IPS-20b (cell line): ENCODE measurements around the gene CELF3.

Experiments used
- H3K27ac ChIP-seq: one replicate; pipeline ENCODE4 v1.5.1; 2013; ENCODE audit warnings: low read length
- H3K27me3 ChIP-seq: 2 replicates; pipeline ENCODE4 v1.6.1; 2013; ENCODE audit warnings: mild to moderate bottlenecking, low read length, inconsistent platforms; ENCODE audit not compliant: insufficient read depth
- H3K36me3 ChIP-seq: 2 replicates; pipeline ENCODE4 v1.6.1; 2013; ENCODE audit warnings: low read depth, mild to moderate bottlenecking, inconsistent platforms, low read length, moderate library complexity; ENCODE audit not compliant: insufficient read depth
- H3K4me1 ChIP-seq: 2 replicates; pipeline ENCODE4 v1.6.1; 2013; ENCODE audit warnings: mild to moderate bottlenecking, control low read depth, inconsistent platforms, low read length, moderate library complexity; ENCODE audit not compliant: insufficient read depth
- H3K4me3 ChIP-seq: 2 replicates; pipeline ENCODE4 v1.5.1; 2013; ENCODE audit warnings: mild to moderate bottlenecking, low read length, inconsistent platforms
- H3K9ac ChIP-seq: 2 replicates; pipeline ENCODE4 v1.6.1; 2013; ENCODE audit warnings: low read depth, mild to moderate bottlenecking, inconsistent platforms, low read length, moderate library complexity
- H3K9me3 ChIP-seq: 2 replicates; pipeline ENCODE4 v1.6.1; 2013; ENCODE audit warnings: mild to moderate bottlenecking, low read depth, low read length, inconsistent platforms; ENCODE audit not compliant: insufficient read depth

The CELF3 gene

DNA sequence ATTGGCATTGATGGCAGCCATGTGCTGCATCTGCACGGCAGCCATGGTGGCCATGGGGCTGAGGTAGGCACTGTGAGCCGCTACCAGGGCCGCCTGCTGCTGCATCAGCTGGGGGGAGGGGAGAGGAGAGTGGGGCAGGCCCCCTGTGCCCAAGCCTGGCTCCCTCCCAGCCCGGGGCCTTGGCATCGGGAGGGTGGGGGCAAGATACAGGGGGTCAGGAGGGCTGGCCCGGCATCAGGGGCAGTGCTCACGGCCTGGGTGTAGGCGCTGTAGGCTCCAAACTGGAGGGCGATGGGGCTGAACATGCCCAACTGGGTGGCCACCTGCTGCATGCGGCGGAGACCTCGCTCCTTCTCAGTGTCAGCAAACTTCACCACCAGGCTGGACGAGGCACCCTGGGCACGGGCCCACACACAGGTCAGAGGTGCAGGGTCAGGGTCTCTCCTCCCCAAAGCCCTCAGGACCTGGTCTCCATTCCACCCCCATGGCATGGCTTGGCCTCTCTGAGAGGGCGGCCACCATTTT, 9.0 kb downstream of the CELF3 start:
- Histone ChIP-seq H3K9ac (no peak overlapping the region), H3K4me1 (peaks cover 2% of the 10 kb centered on the region; the same call in 1 of the 2 replicates), H3K4me3 (no peak overlapping the region), H3K27me3 (no peaks in the 10 kb centered on the region), H3K36me3 (no peaks in the 10 kb centered on the region), H3K9me3 (no peaks in the 10 kb centered on the region), H3K27ac (no peak overlapping the region)

DNA sequence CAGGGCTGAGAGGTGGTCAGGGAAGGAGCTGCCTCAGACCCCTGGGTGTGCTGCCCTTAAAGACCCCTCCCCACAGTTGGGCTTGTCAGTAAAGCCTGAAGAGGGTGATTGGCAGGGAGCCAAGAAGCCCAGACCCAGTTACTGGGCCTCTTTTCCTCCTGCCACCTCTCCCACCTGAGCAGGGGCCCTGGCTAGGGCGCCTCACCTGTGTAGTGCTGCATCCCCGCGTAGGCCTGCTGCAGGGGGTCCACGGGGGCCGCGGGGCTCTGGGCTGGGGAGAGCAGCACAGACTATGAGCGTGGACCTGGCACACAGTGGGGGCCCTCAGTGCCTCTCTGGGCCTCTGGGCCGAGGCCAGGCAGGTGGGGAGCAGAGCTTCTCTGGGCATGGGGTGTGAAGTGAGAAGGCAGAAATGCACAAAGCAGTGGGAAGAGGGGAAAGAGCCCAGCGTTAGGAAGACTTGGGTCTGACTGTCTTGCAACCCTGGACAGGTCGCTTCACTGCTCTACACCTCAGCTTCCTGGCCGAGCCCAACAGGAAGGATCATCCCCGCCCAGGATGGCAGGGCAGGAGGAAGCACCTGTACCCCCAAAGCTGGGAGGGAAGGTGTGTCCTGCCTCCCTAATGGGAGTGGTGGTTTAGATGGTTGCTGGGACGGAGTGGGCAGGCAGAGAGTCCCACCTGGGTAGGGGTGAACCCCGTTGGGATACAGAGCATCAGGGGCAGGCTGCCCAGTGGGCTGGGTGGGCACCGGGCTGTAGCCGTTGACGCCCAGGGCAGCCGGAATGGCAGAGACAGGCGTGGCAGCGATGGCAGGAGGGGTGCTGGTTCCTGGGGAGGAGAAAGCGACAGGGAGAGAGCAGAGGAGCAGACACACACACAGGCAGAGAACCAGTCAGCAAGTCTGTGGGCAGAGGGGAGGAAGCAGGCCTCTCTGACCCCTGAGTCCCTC, 9.9 kb downstream of the CELF3 start:
- H3K9me3 ChIP-seq, result no peaks in the 10 kb centered on the region
- H3K4me3 ChIP-seq, result no peak overlapping the region
- H3K27me3 ChIP-seq, result no peaks in the 10 kb centered on the region
- H3K27ac ChIP-seq, result no peak overlapping the region
- H3K4me1 ChIP-seq, result peaks cover 2% of the 10 kb centered on the region; the same call in 1 of the 2 replicates
- H3K9ac ChIP-seq, result no peak overlapping the region
- H3K36me3 ChIP-seq, result peaks cover 2% of the 10 kb centered on the region; the same call in 1 of the 2 replicates

DNA sequence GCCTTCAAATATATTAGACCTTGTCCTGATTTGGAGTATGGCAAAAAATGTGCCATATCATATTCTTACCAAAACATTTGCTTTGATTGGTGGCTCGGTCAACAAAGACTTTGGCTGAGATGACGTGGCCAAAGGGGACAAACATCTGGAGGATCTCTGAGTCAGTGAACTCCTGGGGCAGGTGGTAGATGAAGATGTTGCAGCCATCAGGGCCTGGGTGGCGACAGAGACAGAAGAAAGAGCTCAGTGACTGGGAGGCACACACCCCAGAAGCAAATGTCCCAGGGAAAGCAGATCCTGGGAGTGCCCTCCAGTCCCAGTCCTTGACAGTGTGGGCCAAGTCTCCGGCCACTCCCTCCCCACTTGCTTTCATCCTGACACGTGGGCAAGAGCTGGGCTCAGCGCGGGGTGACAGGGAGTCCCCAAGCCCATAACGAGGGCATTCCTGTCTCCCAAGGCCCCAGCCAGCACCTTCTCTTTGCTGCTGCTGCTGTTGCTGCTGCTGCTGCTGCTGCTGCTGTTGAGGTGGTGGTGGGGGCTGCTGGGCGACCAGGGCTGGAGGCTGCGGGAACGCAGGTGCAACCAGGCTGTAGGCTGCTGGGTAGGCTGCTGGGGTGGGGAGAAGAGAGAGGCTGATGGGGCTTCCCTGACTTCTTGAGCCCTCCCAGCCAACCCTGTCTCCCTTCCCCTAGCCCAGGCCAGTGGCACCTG, 10.7 kb downstream of the CELF3 start:
- no peaks in the 10 kb centered on the region for H3K27me3 ChIP-seq
- H3K36me3 ChIP-seq, result peaks cover 10% of the 10 kb centered on the region
- H3K4me3 ChIP-seq, result no peak overlapping the region
- peaks cover 2% of the 10 kb centered on the region; the same call in 1 of the 2 replicates for H3K4me1 ChIP-seq
- H3K9ac ChIP-seq, result no peak overlapping the region
- H3K9me3 ChIP-seq, result no peaks in the 10 kb centered on the region
- no peak overlapping the region for H3K27ac ChIP-seq

DNA sequence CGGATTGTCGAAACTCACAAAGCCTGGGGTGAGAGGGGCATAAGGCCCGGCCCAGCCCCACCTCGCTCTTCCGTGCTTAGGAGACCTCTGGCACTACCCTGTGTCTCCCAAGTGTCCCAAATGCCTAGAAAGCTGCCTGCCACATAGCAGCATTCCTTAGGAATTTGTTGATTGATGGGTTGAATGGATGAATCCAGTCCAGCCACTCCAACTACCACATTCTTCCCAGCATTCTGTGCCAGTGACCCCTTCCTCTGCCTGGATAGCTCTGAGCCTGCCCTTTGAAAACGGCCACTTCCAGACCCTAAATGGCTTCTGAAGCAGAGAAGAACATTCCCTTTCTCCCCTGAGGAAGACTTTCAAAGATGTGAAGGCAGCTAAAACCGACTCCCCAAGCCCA, 11.5 kb downstream of the CELF3 start:
- H3K4me3 ChIP-seq, result no peak overlapping the region
- H3K27ac ChIP-seq, result no peak overlapping the region
- H3K27me3 ChIP-seq, result no peaks in the 10 kb centered on the region
- no peak overlapping the region for H3K9ac ChIP-seq
- H3K4me1 ChIP-seq, result no peaks in the 10 kb centered on the region
- H3K9me3 ChIP-seq, result no peaks in the 10 kb centered on the region
- H3K36me3 ChIP-seq, result peaks cover 18% of the 10 kb centered on the region

DNA sequence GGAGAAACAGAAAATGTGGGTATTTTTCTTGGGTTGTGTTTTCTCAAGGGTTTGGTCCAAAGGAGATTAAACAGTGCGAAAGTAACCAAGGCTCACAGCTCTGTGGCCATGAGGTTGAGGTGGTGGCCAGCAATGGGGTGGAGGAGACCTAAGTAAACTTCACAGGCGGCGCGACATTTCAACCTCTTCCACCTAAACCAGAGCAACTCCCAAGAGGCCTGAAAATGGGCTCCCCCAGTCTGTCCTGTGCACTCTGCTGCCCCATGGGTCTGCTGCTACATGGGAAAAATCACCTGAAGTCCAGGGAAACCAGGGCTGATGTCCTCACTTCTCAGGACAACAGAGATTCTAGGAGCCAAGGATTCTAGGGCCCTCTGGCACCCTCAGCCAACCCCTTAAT, 12.4 kb downstream of the CELF3 start:
- Histone ChIP-seq H3K9ac (no peak overlapping the region), H3K4me1 (no peaks in the 10 kb centered on the region), H3K4me3 (no peak overlapping the region), H3K36me3 (peaks cover 27% of the 10 kb centered on the region), H3K27me3 (no peaks in the 10 kb centered on the region), H3K27ac (no peak overlapping the region), H3K9me3 (no peaks in the 10 kb centered on the region)

DNA sequence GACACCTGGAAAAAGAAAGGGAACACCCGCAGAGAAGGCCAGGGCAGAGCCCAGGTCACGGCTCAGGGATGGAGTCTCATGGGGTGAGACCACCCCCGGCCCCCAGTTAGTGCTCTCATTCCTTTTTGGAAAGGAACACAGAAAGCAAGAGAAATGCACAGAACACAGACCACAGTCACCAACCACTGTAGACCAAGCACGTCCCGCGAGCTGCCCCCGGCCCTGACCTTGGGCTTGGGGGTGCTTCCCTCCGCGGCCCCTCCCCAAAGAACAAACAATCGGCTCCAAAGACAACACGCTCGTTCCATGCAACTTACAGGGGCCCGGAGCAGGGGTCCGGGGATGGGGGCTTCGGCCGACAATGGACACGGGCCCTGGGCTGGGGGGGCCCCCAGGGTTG, 12.8 kb downstream of the CELF3 start:
- no peak overlapping the region for H3K27ac ChIP-seq
- peaks cover 31% of the 10 kb centered on the region for H3K36me3 ChIP-seq
- no peaks in the 10 kb centered on the region for H3K27me3 ChIP-seq
- no peak overlapping the region for H3K9ac ChIP-seq
- H3K4me1 ChIP-seq, result no peaks in the 10 kb centered on the region
- no peaks in the 10 kb centered on the region for H3K9me3 ChIP-seq
- H3K4me3 ChIP-seq, result no peak overlapping the region

DNA sequence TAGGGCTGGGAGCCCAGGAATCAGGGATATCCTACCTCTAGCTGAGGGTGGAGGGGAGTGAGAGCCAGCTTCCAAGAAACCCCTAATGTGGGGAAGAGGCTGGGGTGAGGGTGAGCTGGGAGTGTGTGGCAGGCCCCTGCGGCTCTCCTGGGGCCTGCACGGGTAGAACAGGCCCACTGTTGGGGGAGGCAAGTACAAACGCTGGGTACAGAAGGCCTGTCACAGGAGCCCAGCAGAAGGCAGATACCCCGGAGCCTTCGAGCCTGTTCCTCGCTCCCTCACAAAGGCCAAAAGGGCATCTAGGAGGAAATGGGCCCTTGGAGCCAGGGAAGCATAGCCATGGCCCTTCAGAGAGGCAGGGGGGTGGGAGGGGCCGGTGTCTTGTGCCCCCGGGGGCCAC, 13.7 kb downstream of the CELF3 start:
- Histone ChIP-seq H3K9me3 (no peaks in the 10 kb centered on the region), H3K27me3 (no peaks in the 10 kb centered on the region), H3K4me1 (no peaks in the 10 kb centered on the region), H3K4me3 (no peak overlapping the region), H3K36me3 (peaks cover 38% of the 10 kb centered on the region), H3K9ac (no peak overlapping the region), H3K27ac (no peak overlapping the region)

DNA sequence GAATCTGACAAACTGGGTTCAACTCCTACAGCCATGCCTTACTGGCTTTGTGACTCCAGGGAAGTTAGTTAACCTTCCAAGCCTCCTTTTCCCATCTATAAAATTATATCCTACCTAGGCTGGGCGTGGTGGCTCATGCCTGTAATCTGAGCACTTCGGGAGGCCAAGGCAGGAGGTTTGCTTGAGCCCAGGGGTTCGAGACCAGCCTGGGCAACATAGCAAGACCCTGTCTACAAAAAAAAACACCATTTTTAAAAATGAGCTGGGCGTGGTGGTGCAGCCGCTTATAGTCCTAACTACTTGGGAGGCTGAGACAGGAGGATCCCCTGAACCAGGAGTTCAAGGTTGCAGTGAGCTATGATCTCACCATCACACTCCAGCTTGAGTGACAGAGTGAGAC, 15.1 kb downstream of the CELF3 start:
- Histone ChIP-seq H3K4me3 (no peak overlapping the region), H3K9me3 (no peaks in the 10 kb centered on the region), H3K9ac (no peak overlapping the region), H3K27me3 (no peaks in the 10 kb centered on the region), H3K4me1 (no peaks in the 10 kb centered on the region), H3K27ac (no peak overlapping the region), H3K36me3 (peaks cover 49% of the 10 kb centered on the region)

DNA sequence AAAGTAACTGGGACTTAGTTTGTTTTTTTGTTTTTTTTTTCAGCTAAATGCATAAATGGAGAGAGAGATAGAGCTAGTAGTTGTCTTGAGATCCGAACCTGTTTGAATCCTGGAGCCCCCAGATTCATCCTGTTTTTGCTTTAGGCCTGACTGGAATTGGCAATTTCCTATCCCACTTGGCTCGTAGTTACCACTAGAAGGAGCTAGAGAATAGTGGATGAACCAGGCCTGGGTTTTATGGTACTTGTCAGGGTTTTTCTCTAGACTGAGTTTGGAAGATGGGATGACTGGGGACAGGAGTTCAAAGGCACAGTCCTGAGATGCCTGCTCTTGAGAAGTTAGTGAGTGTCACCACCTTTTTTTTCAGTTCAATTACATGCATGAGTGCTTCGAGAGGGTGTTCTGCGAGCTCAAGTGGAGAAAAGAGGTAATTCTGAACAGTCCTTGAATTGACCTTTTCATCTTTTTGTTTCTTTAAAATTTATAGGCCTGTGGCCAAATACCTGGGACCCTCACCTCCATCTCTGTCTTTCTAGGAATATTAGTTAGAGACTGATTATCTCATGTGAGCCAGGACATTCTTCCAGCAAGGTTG, 23.4 kb downstream of the CELF3 start:
- Histone ChIP-seq H3K27me3 (no peaks in the 10 kb centered on the region), H3K27ac (no peak overlapping the region), H3K9ac (no peak overlapping the region), H3K4me1 (no peaks in the 10 kb centered on the region), H3K36me3 (peaks cover 46% of the 10 kb centered on the region), H3K9me3 (no peaks in the 10 kb centered on the region), H3K4me3 (no peak overlapping the region)

DNA sequence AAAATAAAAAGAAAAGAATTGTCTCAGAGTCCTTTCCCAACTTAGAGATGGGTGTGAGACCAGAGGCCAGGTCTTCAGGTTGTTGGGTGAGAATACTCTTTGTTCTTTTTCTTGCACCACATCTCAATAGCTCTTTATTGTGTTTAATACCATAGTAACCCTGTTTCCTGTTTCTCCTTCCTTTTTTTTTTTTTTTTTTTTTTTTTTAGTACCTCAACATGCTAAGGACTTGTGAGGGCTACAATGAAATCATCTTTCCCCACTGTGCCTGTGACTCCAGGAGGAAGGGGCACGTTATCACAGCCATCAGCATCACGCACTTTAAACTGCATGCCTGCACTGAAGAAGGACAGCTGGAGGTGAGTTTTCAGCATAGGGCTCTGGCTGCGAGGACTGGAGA, 24.4 kb downstream of the CELF3 start:
- Histone ChIP-seq H3K9me3 (no peaks in the 10 kb centered on the region), H3K4me1 (no peaks in the 10 kb centered on the region), H3K36me3 (peaks cover 37% of the 10 kb centered on the region), H3K27me3 (no peaks in the 10 kb centered on the region), H3K4me3 (no peak overlapping the region), H3K9ac (no peak overlapping the region), H3K27ac (no peak overlapping the region)

DNA sequence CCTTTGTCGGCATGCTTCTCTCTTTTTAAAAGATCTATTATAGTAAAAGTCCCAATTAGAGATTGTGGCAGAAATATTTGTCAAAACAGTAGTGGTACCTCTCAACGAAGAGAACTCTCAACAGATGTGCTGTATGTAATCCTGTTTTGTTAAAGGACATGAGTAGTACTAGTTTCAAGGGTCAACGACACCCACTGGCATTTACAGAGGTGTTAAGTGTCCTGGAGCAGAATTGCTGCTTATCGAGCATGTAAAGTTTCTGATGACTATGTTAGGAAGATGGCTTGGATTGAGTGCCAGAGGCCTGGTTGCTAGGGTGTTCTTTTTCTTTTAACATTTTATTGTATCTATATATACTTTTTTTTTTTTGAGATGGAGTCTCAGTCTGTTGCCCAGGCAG, 27.1 kb downstream of the CELF3 start:
- no peaks in the 10 kb centered on the region for H3K4me1 ChIP-seq
- H3K27me3 ChIP-seq, result no peaks in the 10 kb centered on the region
- H3K36me3 ChIP-seq, result peaks cover 46% of the 10 kb centered on the region
- no peak overlapping the region for H3K27ac ChIP-seq
- H3K9ac ChIP-seq, result no peak overlapping the region
- no peaks in the 10 kb centered on the region for H3K9me3 ChIP-seq
- no peak overlapping the region for H3K4me3 ChIP-seq
